ENCODE measurements around the gene SRRM3. TPM values are rescaled to one million over a fixed set of nuclear protein-coding genes. Genes with fewer than 3 reads are reported as not detected.

Gene SRRM3
- total and polyA plus RNA-seq, 12 donors = 5.6 to 140 (median 33.3) TPM

GRCh38 chr7:76300166-76300731, 98.6 kb downstream of the SRRM3 start:
- TF ChIP-seq POLR2A (IDR thresholded peaks at IDR 0.05) (no peak), CTCF (IDR thresholded peaks at IDR 0.05) (no peak)
- H3K27ac ChIP-seq = peak overlapping the region in 2 of 5 donors; percentile 38 to 100
- peaks cover 0 to 7% of the 10 kb centered on the region in 2 donors for H3K36me3 ChIP-seq (replicated peaks in 1 of 2)
- DNase-seq = no peak
- no peak overlapping the region for H3K4me3 ChIP-seq
- H3K27me3 ChIP-seq = no peaks in the 10 kb centered on the region
- intact Hi-C loops (cut with DNase I) = no loop called here
- 81 to 92% (median 86%) methylated on average over 5 to 7 of the region's 7 CpGs for WGBS, 4 donors
- H3K4me1 ChIP-seq (replicated peaks in 1 of 2) = peaks cover 22 to 33% of the 10 kb centered on the region in 2 donors
- no peaks in the 10 kb centered on the region for H3K9me3 ChIP-seq (replicated peaks in 1 of 3)

GRCh38 chr7:76301000-76301399, 99.3 kb downstream of the SRRM3 start:
- TF ChIP-seq POLR2A (IDR thresholded peaks at IDR 0.05) = no peak
- TF ChIP-seq CTCF (IDR thresholded peaks at IDR 0.05) = no peak
- Histone ChIP-seq H3K9me3 (replicated peaks in 1 of 3) (no peaks in the 10 kb centered on the region), H3K4me3 (no peak overlapping the region), H3K36me3 (replicated peaks in 1 of 2) (peaks cover 0 to 7% of the 10 kb centered on the region in 2 donors), H3K4me1 (replicated peaks in 1 of 2) (peaks cover 24 to 30% of the 10 kb centered on the region in 2 donors), H3K27me3 (no peaks in the 10 kb centered on the region), H3K27ac (peak overlapping the region in 1 of 5 donors; percentile 100)
- intact Hi-C loops (cut with DNase I) = no loop called here
- whole genome bisulfite sequencing, 4 donors = 90 to 97% (median 93%) methylated on average over 3 of the region's 3 CpGs
- no peak for DNase-seq

GRCh38 chr7:76302347-76303201, 100.9 kb downstream of the SRRM3 start, which contains the start of gene HSPB1:
Gene HSPB1 (plus strand): TSS chr7:76302673. CDS start chr7:76302713, 40 bp downstream.
- TF ChIP-seq CTCF (IDR thresholded peaks at IDR 0.05) (peak in 2 of 6 experiments; percentile 7 to 14), POLR2A (IDR thresholded peaks at IDR 0.05) (peak; percentile 97 to 99)
- peak within 1 kb of the TSS; percentile 93 to 100 (median 97) for H3K27ac ChIP-seq
- H3K36me3 ChIP-seq (replicated peaks in 1 of 2) = peaks cover 0 to 7% of the 10 kb centered on the region in 2 donors
- intact Hi-C loops (cut with DNase I) = no loop called here
- 0 to 1% (median 0%) methylated on average over 6 to 75 of the region's 75 CpGs for WGBS, 4 donors
- H3K9me3 ChIP-seq (replicated peaks in 1 of 3) = no peaks in the 10 kb centered on the region
- peaks cover 22 to 24% of the 10 kb centered on the region in 2 donors for H3K4me1 ChIP-seq (replicated peaks in 1 of 2)
- no peaks in the 10 kb centered on the region for H3K27me3 ChIP-seq
- peak within 1 kb of the TSS; percentile 79 to 93 (median 82) for H3K4me3 ChIP-seq
- DNase-seq = peak; percentile 95 to 98 (median 97)
